SU-DHL-6 (cell line): Measurements from ENCODE around the gene SHISAL2A.
"Not testable (repeated sequence)": the region's sequence is repeated elsewhere in the genome, so short reads cannot be mapped to it uniquely, and the experiment has no call there.

Experiments used
- H2AFZ ChIP-seq: fragments of 200-600 bp; sonication (generic); 2 replicates; pipeline ENCODE4 v1.6.1; 2014; ENCODE audit warnings: low read depth, mild to moderate bottlenecking, moderate library complexity, mixed read lengths, antibody characterized with exemption, low read length; ENCODE audit not compliant: severe bottlenecking
- H3F3A ChIP-seq: fragments of 200-600 bp; shearing (Covaris generic); 2 replicates; pipeline ENCODE4 v1.6.0; 2016; ENCODE audit warnings: antibody characterized with exemption, mild to moderate bottlenecking; ENCODE audit not compliant: insufficient read depth
- H3K27ac ChIP-seq: fragments of 200-600 bp; sonication (generic); 2 replicates; pipeline ENCODE4 v1.5.1; 2016; ENCODE audit warnings: low read depth, mild to moderate bottlenecking, low read length, moderate library complexity, mixed read lengths
- H3K27me3 ChIP-seq: fragments of 200-600 bp; sonication (generic), shearing (Covaris generic); 2 replicates; pipeline ENCODE4 v1.6.0; 2014; ENCODE audit warnings: mild to moderate bottlenecking, low read length
- H3K36me3 ChIP-seq: fragments of 200-600 bp; sonication (generic); 2 replicates; pipeline ENCODE4 v1.6.1; 2014; ENCODE audit warnings: mild to moderate bottlenecking, low read length, mixed read lengths
- H3K4me2 ChIP-seq: fragments of 300-600, 200-600 bp; shearing (Covaris generic), sonication (generic); 2 replicates; pipeline ENCODE4 v1.6.0; 2014; ENCODE audit warnings: low read length, low read depth, mild to moderate bottlenecking; ENCODE audit not compliant: poor library complexity, severe bottlenecking
- H3K4me3 ChIP-seq: fragments of 200-600 bp; sonication (generic); 2 replicates; pipeline ENCODE4 v1.5.1; 2014; ENCODE audit warnings: antibody characterized with exemption, low read length, mild to moderate bottlenecking, mixed read lengths; ENCODE audit not compliant: insufficient read depth, poor library complexity, severe bottlenecking
- H3K79me2 ChIP-seq: fragments of 200-600 bp; sonication (generic); 2 replicates; pipeline ENCODE4 v1.6.1; 2014; ENCODE audit warnings: mild to moderate bottlenecking, low read length, moderate library complexity; ENCODE audit not compliant: insufficient read depth
- H3K9ac ChIP-seq: fragments of 200-600 bp; sonication (generic); 2 replicates; pipeline ENCODE4 v1.7.0; 2014; ENCODE audit warnings: mild to moderate bottlenecking, low read length
- H3K9me2 ChIP-seq: fragments of 200-600 bp; sonication (generic); replicated peaks from 2 replicates; pipeline ENCODE4 v1.6.1; 2014; ENCODE audit warnings: low read length; ENCODE audit not compliant: insufficient read depth
- H3K9me3 ChIP-seq: fragments of 200-600 bp; sonication (generic); 2 replicates; pipeline ENCODE4 v1.6.1; 2014; ENCODE audit warnings: low read length, mixed read lengths; ENCODE audit not compliant: insufficient read depth
- H4K20me1 ChIP-seq: fragments of 200-600 bp; sonication (generic); 2 replicates; pipeline ENCODE4 v1.6.1; 2014; ENCODE audit warnings: low read depth, mild to moderate bottlenecking, antibody characterized with exemption, low read length, moderate library complexity, mixed read lengths
- CTCF ChIP-seq: fragments of 200-600 bp; sonication (generic); IDR thresholded peaks from one replicate; pipeline ENCODE4 v1.5.1; 2017; ENCODE audit warnings: antibody characterized with exemption, mild to moderate bottlenecking, low read length, moderate library complexity; ENCODE audit not compliant: insufficient read depth, poor library complexity, severe bottlenecking
- EZH2phosphoT487 ChIP-seq: fragments of 200-600 bp; sonication (generic), shearing (Covaris generic); conservative IDR thresholded peaks from 2 replicates; pipeline ENCODE4 v1.6.1; 2018; ENCODE audit warnings: mild to moderate bottlenecking, antibody characterized with exemption, low read length, moderate library complexity, mixed read lengths

Gene SHISAL2A

GRCh38 chr1:52686830-52687229 is 53.9 kb downstream of the SHISAL2A start:
- H3K36me3 ChIP-seq, result peaks cover 19% of the 10 kb centered on the region
- H3K9ac ChIP-seq, result no peak overlapping the region
- H3K4me2 ChIP-seq, result no peak overlapping the region

GRCh38 chr1:52691821-52692220 is 58.9 kb downstream of the SHISAL2A start:
- H3K36me3 ChIP-seq, result peaks cover 15% of the 10 kb centered on the region
- H3K9me2 ChIP-seq, result no peaks in the 10 kb centered on the region
- no peak for TF ChIP-seq EZH2phosphoT487
- TF ChIP-seq CTCF, result no peak

More at GRCh38 chr1:52686830-52687229, 53.9 kb downstream of the SHISAL2A start:
- Histone ChIP-seq H3K79me2 (peaks cover 8% of the 10 kb centered on the region), H3K9me2 (no peaks in the 10 kb centered on the region), H3K27ac (no peak overlapping the region), H4K20me1 (0 out of 2 replicates have a peak, but pooled peaks cover 4% of the 10 kb centered on the region), H3K9me3 (no peaks in the 10 kb centered on the region), H3F3A (peaks cover 1% of the 10 kb centered on the region; the same call in 1 of the 2 replicates), H3K27me3 (no peaks in the 10 kb centered on the region), H2AFZ (no peak overlapping the region), H3K4me3 (no peak overlapping the region)
- TF ChIP-seq EZH2phosphoT487 (no peak), CTCF (no peak)

GRCh38 chr1:52692697-52693096 is 59.7 kb downstream of the SHISAL2A start:
- TF ChIP-seq CTCF (no peak), EZH2phosphoT487 (no peak)
- Histone ChIP-seq H3K27me3 (no peaks in the 10 kb centered on the region), H3K36me3 (peaks cover 10% of the 10 kb centered on the region), H3K9me3 (no peaks in the 10 kb centered on the region), H2AFZ (no peak overlapping the region), H3K79me2 (peaks cover 65% of the 10 kb centered on the region), H4K20me1 (0 out of 2 replicates have a peak, but pooled peaks cover 4% of the 10 kb centered on the region), H3K27ac (no peak overlapping the region), H3K9me2 (no peaks in the 10 kb centered on the region), H3K9ac (no peak overlapping the region), H3K4me3 (no peak overlapping the region), H3F3A (peaks cover 17% of the 10 kb centered on the region), H3K4me2 (no peak overlapping the region)

More at GRCh38 chr1:52691821-52692220, 58.9 kb downstream of the SHISAL2A start:
- Histone ChIP-seq H3K27ac (no peak overlapping the region), H3K9me3 (no peaks in the 10 kb centered on the region), H3K79me2 (peaks cover 57% of the 10 kb centered on the region), H3F3A (peaks cover 12% of the 10 kb centered on the region; the same call in 1 of the 2 replicates), H3K27me3 (no peaks in the 10 kb centered on the region), H4K20me1 (0 out of 2 replicates have a peak, but pooled peaks cover 4% of the 10 kb centered on the region), H3K9ac (no peak overlapping the region), H2AFZ (no peak overlapping the region), H3K4me3 (no peak overlapping the region), H3K4me2 (no peak overlapping the region)

- not testable (repeated sequence) for H3K27me3 ChIP-seq, H3K36me3 ChIP-seq, H3K4me2 ChIP-seq, H3K9me3 ChIP-seq, H3K27ac ChIP-seq, H4K20me1 ChIP-seq, H3K9me2 ChIP-seq, H3K4me3 ChIP-seq, H2AFZ ChIP-seq, H3K9ac ChIP-seq
- Histone ChIP-seq H3F3A (peaks cover 18% of the 10 kb centered on the region), H3K79me2 (peaks cover 71% of the 10 kb centered on the region)
Observed at GRCh38 chr1:52693351-52693750, 60.4 kb downstream of the SHISAL2A start.
